SJSA1 (cell line): ENCODE measurements around the gene METAP1. TPM values are rescaled to one million over a fixed set of nuclear protein-coding genes. Genes with fewer than 3 reads are reported as not detected.
"Not testable (repeated sequence)": the region's sequence is repeated elsewhere in the genome, so short reads cannot be mapped to it uniquely, and the experiment has no call there.

Source experiments
- DNase-seq, 2 experiments: peaks; one replicate each; pipeline ENCODE4 v3.0.0-alpha.2; 2015 to 2020; ENCODE audit warnings: low spot score in 2 of 2, low read depth in 1 of 2
- H3K27ac ChIP-seq: fragments of 250-450 bp; sonication (Bioruptor Pico); 2 replicates; pipeline ENCODE4 v1.5.1; 2020; ENCODE audit warnings: mild to moderate bottlenecking, moderate library complexity
- H3K27me3 ChIP-seq: fragments of 250-450 bp; sonication (Bioruptor Pico); replicated peaks from 2 replicates; pipeline ENCODE4 v1.5.1; 2020; ENCODE audit warnings: mild to moderate bottlenecking, moderate library complexity
- H3K36me3 ChIP-seq: fragments of 250-450 bp; sonication (Bioruptor Pico); 2 replicates; pipeline ENCODE4 v1.5.1; 2020; ENCODE audit warnings: mild to moderate bottlenecking
- H3K4me1 ChIP-seq: fragments of 250-450 bp; sonication (Bioruptor Pico); replicated peaks from 2 replicates; pipeline ENCODE4 v1.6.1; 2021; ENCODE audit warnings: mild to moderate bottlenecking
- H3K4me3 ChIP-seq: fragments of 250-450 bp; sonication (Bioruptor Pico); 2 replicates; pipeline ENCODE4 v1.5.1; 2020; ENCODE audit warnings: mild to moderate bottlenecking
- H3K9me3 ChIP-seq: fragments of 250-450 bp; sonication (Bioruptor Pico); replicated peaks from 2 replicates; pipeline ENCODE4 v1.5.1; 2020; ENCODE audit warnings: mild to moderate bottlenecking
- total RNA-seq: library from RNA; depleted of rRNA; stranded (reverse); fragments of >200 nt; shearing (Covaris generic); gene quantifications from 2 replicates; pipeline ENCODE4 v1.2.3, GENCODE V29; 2014

METAP1 gene
- total RNA-seq, 1 experiment from 2014 or later, result 73.1 TPM

DNA sequence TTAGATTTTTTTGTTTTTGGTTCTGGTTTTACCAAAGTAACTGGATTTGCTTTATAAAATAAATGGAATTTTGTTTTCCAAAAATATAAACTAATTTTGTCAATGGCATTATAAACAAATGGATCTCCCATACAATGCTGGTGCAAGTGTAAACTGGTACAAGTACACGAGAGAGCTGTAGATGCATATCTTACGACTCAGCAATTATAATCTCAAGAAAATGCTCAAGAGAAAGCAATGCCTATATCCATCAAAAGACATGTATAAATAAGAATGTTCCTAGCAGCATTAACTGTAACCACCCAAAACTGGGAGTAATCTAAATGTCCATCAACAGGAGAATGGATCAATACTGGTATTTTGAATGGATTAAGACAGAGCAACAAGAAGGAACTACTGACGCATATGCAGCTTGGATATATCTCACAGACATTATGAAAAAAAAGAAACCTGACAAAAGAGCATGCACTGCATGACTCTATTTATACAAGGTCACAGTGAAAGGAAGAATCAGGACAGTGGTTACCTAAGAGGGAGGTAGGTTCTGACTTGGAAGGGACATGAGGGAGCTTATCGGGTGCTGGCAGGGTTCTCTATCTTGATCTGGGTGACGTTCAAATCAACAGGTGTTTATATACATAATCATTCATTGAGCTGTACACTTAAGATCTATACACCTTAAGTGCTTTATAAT is 83.6 kb downstream of the METAP1 start:
- H3K36me3 ChIP-seq, result peaks cover 95% of the 10 kb centered on the region

GRCh38 chr4:99079625-99080295 is 84.2 kb downstream of the METAP1 start:
- Histone ChIP-seq H3K4me3 (no peak overlapping the region), H3K4me1 (no peaks in the 10 kb centered on the region), H3K36me3 (peaks cover 95% of the 10 kb centered on the region), H3K27me3 (no peaks in the 10 kb centered on the region), H3K27ac (no peak overlapping the region), H3K9me3 (no peaks in the 10 kb centered on the region)
- DNase-seq, result no peak

More for the DNA sequence above, 83.6 kb downstream of the METAP1 start:
- no peak for DNase-seq
- H3K9me3 ChIP-seq, result no peaks in the 10 kb centered on the region
- H3K27ac ChIP-seq, result no peak overlapping the region
- no peak overlapping the region for H3K4me3 ChIP-seq
- no peaks in the 10 kb centered on the region for H3K27me3 ChIP-seq
- H3K4me1 ChIP-seq, result no peaks in the 10 kb centered on the region

- H3K27ac ChIP-seq, H3K4me3 ChIP-seq, H3K27me3 ChIP-seq, H3K9me3 ChIP-seq, H3K4me1 ChIP-seq, DNase-seq: not testable (repeated sequence)
- peaks cover 95% of the 10 kb centered on the region for H3K36me3 ChIP-seq
These were observed 85.3 kb downstream of the METAP1 start for GRCh38 chr4:99080869-99081268.

DNA sequence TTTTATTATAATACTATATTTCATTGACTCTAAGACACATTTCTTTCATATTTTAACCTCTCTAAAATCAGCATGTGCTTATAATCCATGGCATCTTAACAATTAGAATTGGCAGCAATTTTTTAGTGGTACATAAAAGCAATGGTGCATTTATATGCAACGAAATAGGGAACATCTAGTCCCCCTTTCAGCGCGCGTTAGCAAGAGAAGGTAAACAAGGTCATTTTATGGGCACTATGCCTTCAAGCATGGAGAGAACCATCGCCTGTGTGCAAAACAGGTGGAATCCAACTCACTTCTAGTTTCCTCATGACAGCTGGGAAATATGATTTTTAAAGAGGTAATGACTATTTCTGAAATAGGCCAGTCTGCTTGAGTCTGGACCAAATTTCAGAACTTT is 86.7 kb downstream of the METAP1 start:
- Histone ChIP-seq H3K36me3 (peaks cover 85% of the 10 kb centered on the region), H3K4me1 (no peaks in the 10 kb centered on the region), H3K27me3 (no peaks in the 10 kb centered on the region), H3K4me3 (no peak overlapping the region), H3K27ac (no peak overlapping the region), H3K9me3 (no peaks in the 10 kb centered on the region)
- no peak for DNase-seq

DNA sequence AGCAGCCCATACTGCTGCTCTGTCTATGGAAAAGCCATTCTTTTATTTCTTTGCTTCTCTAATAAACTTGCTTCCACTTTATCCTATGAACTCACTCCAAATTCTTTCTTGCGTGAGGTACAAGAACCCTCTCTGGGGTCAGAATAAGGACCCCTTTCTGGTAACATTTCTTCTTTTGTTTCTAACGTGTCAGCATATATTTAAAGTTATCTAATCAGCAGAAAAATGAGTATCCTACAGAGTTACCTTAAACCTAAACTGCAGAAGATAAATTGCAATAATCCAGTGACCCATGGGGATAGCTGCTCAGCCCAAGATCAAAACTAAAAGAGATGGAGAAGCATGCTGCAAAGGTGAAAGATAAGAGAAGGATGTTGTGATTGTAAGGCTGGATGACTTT is 89.1 kb downstream of the METAP1 start:
- Histone ChIP-seq H3K27me3 (no peaks in the 10 kb centered on the region), H3K27ac (no peak overlapping the region), H3K4me1 (0 out of 2 replicates have a peak, but pooled peaks cover 3% of the 10 kb centered on the region), H3K36me3 (peaks cover 64% of the 10 kb centered on the region), H3K4me3 (no peak overlapping the region), H3K9me3 (no peaks in the 10 kb centered on the region)
- no peak for DNase-seq

- Histone ChIP-seq H3K27ac (peak overlapping the region; percentile 76; the same call in 1 of the 2 replicates), H3K4me1 (0 out of 2 replicates have a peak, but pooled peaks cover 8% of the 10 kb centered on the region), H3K27me3 (no peaks in the 10 kb centered on the region), H3K4me3 (peak overlapping the region; percentile 63), H3K9me3 (no peaks in the 10 kb centered on the region), H3K36me3 (peaks cover 30% of the 10 kb centered on the region)
- peak; percentile 34 to 44 for DNase-seq
These were observed 92.5 kb downstream of the METAP1 start for GRCh38 chr4:99088023-99088449.

- peak within 1 kb of the TSS; percentile 63 for H3K4me3 ChIP-seq
- H3K36me3 ChIP-seq, result peaks cover 24% of the 10 kb centered on the region
- 0 out of 2 replicates have a peak, but pooled peaks cover 8% of the 10 kb centered on the region for H3K4me1 ChIP-seq
- no peaks in the 10 kb centered on the region for H3K27me3 ChIP-seq
- DNase-seq, result peak; percentile 84 to 89
- H3K27ac ChIP-seq, result peak within 1 kb of the TSS; percentile 76
- no peaks in the 10 kb centered on the region for H3K9me3 ChIP-seq
These were observed 93.2 kb downstream of the METAP1 start, which contains the start of gene ADH5 for GRCh38 chr4:99088481-99089365. ADH5 (minus strand) TSS chr4:99088788; CDS start chr4:99088700, 88 bp downstream.

- no peak overlapping the region for H3K4me3 ChIP-seq
- H3K9me3 ChIP-seq, result no peaks in the 10 kb centered on the region
- peak in 1 of 2 experiments; percentile 2 for DNase-seq
- H3K36me3 ChIP-seq, result peaks cover 5% of the 10 kb centered on the region
- 0 out of 2 replicates have a peak, but pooled peaks cover 8% of the 10 kb centered on the region for H3K4me1 ChIP-seq
- H3K27me3 ChIP-seq, result no peaks in the 10 kb centered on the region
- no peak overlapping the region for H3K27ac ChIP-seq
These were observed 95.1 kb downstream of the METAP1 start for GRCh38 chr4:99090481-99091215.

DNA sequence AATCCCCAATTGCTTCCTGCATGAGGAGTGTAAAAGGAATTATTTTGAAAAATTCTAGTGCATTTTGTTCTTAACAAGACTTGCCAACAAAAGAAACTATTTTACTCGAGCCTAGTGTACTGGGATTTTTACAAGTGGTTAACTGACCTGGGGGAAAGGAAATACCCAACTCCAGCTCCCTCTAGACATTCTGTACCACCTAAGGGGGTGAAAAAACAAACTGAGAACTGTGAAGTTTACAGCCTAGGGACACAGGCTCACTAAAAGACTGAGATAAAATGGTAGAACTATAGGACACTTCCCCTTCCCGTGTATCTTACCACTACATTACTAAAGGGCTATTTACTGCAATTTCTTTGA is 95.7 kb downstream of the METAP1 start:
- H3K27ac ChIP-seq, result no peak overlapping the region
- H3K27me3 ChIP-seq, result no peaks in the 10 kb centered on the region
- DNase-seq, result no peak
- no peak overlapping the region for H3K4me3 ChIP-seq
- peaks cover 2% of the 10 kb centered on the region; the same call in 1 of the 2 replicates for H3K36me3 ChIP-seq
- H3K9me3 ChIP-seq, result no peaks in the 10 kb centered on the region
- H3K4me1 ChIP-seq, result 0 out of 2 replicates have a peak, but pooled peaks cover 8% of the 10 kb centered on the region

DNA sequence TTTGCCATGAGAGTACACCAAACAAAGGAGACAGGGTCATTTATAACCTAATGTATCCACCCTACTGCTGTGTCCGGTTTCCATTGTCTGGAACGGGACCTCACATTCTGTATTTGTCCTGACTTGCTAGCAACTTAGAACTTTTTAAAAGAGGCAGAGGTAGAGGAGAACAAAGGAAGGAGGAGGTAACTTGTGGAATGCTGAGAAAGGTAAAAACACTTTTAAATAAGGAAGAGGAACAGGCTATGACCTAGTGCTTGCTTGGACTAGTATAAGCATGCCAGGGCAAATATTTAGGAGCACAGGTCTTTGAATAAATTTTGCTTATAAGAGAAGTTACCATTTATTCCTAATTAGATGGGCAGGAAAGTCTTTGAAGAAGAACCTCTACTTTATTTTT is 96.3 kb downstream of the METAP1 start:
- H3K27me3 ChIP-seq, H3K9me3 ChIP-seq, H3K36me3 ChIP-seq, H3K4me3 ChIP-seq, H3K4me1 ChIP-seq, H3K27ac ChIP-seq, DNase-seq: not testable (repeated sequence)

DNA sequence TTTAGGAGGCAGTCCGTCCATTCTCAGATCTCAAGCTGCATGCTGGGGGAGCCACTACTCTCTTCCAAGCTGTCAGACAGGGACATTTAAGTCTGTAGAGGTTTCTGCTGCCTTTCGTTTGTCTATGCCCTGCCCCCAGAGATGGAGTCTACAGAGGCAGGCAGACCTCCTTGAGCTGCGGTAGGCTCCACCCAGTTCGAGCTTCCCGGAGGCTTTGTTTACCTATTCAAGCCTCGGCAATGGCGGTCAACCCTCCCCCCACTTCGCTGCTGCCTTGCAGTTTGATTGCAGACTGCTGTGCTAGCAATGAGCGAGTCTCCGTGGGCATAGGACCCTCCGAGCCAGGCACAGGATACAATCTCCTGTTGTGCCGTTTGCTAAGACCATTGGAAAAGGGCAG is 103.8 kb downstream of the METAP1 start:
- Histone ChIP-seq H3K27ac (no peak overlapping the region), H3K9me3 (no peaks in the 10 kb centered on the region), H3K4me1 (no peaks in the 10 kb centered on the region), H3K36me3 (no peaks in the 10 kb centered on the region), H3K4me3 (no peak overlapping the region), H3K27me3 (no peaks in the 10 kb centered on the region)
- DNase-seq, result no peak

DNA sequence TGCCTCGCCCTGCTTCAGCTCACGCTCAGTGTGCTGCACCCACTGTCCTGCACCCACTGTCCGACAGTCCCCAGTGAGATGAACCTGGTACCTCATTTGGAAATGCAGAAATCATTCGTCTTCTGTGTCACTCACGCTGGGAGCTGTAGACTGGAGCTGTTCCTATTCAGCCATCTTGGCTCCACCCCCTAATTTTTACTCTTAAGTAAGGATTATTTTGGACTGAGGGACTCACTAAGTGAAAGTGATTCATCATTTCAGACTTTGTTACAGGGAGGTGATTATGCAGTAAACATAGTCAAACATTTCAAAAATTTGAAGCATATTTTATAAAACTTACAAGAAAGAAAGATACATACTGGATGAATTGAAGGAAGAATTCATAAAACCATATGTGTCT is 104.3 kb downstream of the METAP1 start:
- not testable (repeated sequence) for H3K27ac ChIP-seq, H3K9me3 ChIP-seq, H3K27me3 ChIP-seq, H3K36me3 ChIP-seq, H3K4me3 ChIP-seq, DNase-seq, H3K4me1 ChIP-seq

DNA sequence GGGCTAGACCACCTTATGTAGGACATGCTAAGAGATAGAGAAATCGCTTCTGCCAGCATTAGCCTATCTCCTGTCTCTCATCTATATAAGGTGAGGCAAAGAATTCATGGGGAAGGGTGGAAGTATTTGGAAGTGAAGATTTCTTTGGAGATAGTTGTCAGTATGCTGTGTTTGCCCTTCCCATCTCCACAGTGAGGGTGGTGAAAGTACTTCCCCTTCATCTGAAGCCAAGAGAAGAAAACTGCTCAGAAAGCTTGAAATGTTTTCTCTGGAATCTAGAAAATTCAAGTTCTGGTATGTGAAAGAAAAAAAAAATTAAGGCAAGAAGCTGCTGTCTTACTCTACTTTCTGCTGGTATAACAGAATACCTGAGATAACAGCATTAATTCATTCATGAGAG is 105.4 kb downstream of the METAP1 start:
- H3K4me3 ChIP-seq, result no peak overlapping the region
- H3K9me3 ChIP-seq, result no peaks in the 10 kb centered on the region
- no peaks in the 10 kb centered on the region for H3K27me3 ChIP-seq
- H3K27ac ChIP-seq, result no peak overlapping the region
- no peaks in the 10 kb centered on the region for H3K4me1 ChIP-seq
- no peaks in the 10 kb centered on the region for H3K36me3 ChIP-seq
- DNase-seq, result no peak
